HCEC 1CT (cell line): Measurements from ENCODE around the gene CECR2.

Source experiments
- DNase-seq: peaks from one replicate; pipeline ENCODE4 v3.0.0-alpha.2; 2017

The CECR2 gene

GRCh38 chr22:17368554-17369438 is 464 bp upstream of the CECR2 start:
- DNase-seq: no peak

GRCh38 chr22:17370026-17370765 is 936 bp downstream of the CECR2 start:
- DNase-seq: no peak

GRCh38 chr22:17370766-17371432 is 1.6 kb downstream of the CECR2 start:
- no peak for DNase-seq

- no peak for DNase-seq
These were observed 2.2 kb downstream of the CECR2 start for GRCh38 chr22:17371448-17371847.

GRCh38 chr22:17373855-17374254 is 4.6 kb downstream of the CECR2 start:
- DNase-seq: no peak

- no peak for DNase-seq
These were observed 6.8 kb downstream of the CECR2 start for GRCh38 chr22:17375914-17376614.

- DNase-seq: no peak
These were observed 7.7 kb downstream of the CECR2 start for GRCh38 chr22:17376950-17377349.

GRCh38 chr22:17379944-17380343 is 10.7 kb downstream of the CECR2 start:
- DNase-seq: no peak

- DNase-seq: no peak
These were observed 11.3 kb downstream of the CECR2 start for GRCh38 chr22:17380359-17381087.

GRCh38 chr22:17381192-17381913 is 12.1 kb downstream of the CECR2 start:
- DNase-seq: no peak

GRCh38 chr22:17384612-17385330 is 15.5 kb downstream of the CECR2 start:
- DNase-seq: no peak

- no peak for DNase-seq
These were observed 18.1 kb downstream of the CECR2 start for GRCh38 chr22:17387356-17387755.

- no peak for DNase-seq
These were observed 19.0 kb downstream of the CECR2 start for GRCh38 chr22:17388235-17388634.

GRCh38 chr22:17390087-17390486 is 20.8 kb downstream of the CECR2 start:
- no peak for DNase-seq

- DNase-seq: no peak
These were observed 27.3 kb downstream of the CECR2 start for GRCh38 chr22:17396516-17396915.

GRCh38 chr22:17397756-17398547 is 28.7 kb downstream of the CECR2 start:
- DNase-seq: no peak

- no peak for DNase-seq
These were observed 31.0 kb downstream of the CECR2 start for GRCh38 chr22:17400305-17400704.

- DNase-seq: no peak
These were observed 32.5 kb downstream of the CECR2 start for GRCh38 chr22:17401728-17402127.

GRCh38 chr22:17402293-17402692 is 33.0 kb downstream of the CECR2 start:
- no peak for DNase-seq

GRCh38 chr22:17403906-17404305 is 34.6 kb downstream of the CECR2 start:
- DNase-seq: no peak
